ENCODE measurements around the gene DIDO1.

- no peak for TF ChIP-seq CTCF (IDR thresholded peaks at IDR 0.05)
- TF ChIP-seq POLR2A (IDR thresholded peaks at IDR 0.05) = no peak
Observed at GRCh38 chr20:62839816-62840215, 86.5 kb downstream of the DIDO1 start.
